Caco-2 (cell line): ENCODE data around the gene TTC9. TPM values are rescaled to one million over a fixed set of nuclear protein-coding genes. Genes with fewer than 3 reads are reported as not detected.

Experiments used
- BruUV-seq: library from RNA; stranded (reverse); fragments of 400-500 nt; replicated peaks from 2 replicates; lab custom pipeline; 2021; lab: Mats Ljungman, UMichigan
- CTCF ChIA-PET: fragments of 300-600 bp; sonication (Branson Sonifier 250); formaldehyde crosslinking; loops from one replicate; lab custom pipeline; 2022; ENCODE audit warnings: antibody characterized with exemption; lab: Charles Lee
- POLR2A ChIA-PET: fragments of 300-600 bp; sonication (Branson Sonifier 250); formaldehyde crosslinking; loops from one replicate; lab custom pipeline; 2022; ENCODE audit warnings: antibody characterized with exemption; lab: Charles Lee
- DNase-seq, 2 experiments: peaks; one replicate each; pipeline versions ENCODE4 v3.0.0 to v3.0.0-alpha.2; 2020 to 2022
- H3K27me3 ChIP-seq: replicated peaks from 2 replicates; pipeline ENCODE4 v1.6.0; 2011; ENCODE audit warnings: low read length; ENCODE audit not compliant: control insufficient read depth, insufficient read depth
- H3K36me3 ChIP-seq: 2 replicates; pipeline ENCODE4 v1.5.1; 2011; ENCODE audit warnings: low read length; ENCODE audit not compliant: control insufficient read depth, insufficient read depth
- H3K4me1 ChIP-seq: fragments of 250-450 bp; sonication (Bioruptor Pico); 2 replicates; pipeline ENCODE4 v1.5.1; 2020; ENCODE audit warnings: mild to moderate bottlenecking
- H3K4me3 ChIP-seq: 2 replicates; pipeline ENCODE4 v1.5.1; 2011; ENCODE audit warnings: low read depth, mild to moderate bottlenecking, control low read depth, low read length
- H3K9me3 ChIP-seq: fragments of 250-450 bp; sonication (Bioruptor Pico); 2 replicates; pipeline ENCODE4 v1.5.1; 2020; ENCODE audit warnings: mild to moderate bottlenecking, moderate library complexity
- H3K27ac Mint-ChIP-seq: one replicate; pipeline ENCODE4 v1.8.0; 2022; ENCODE audit warnings: mixed read lengths; ENCODE audit not compliant: unreplicated experiment
- H3K27me3 Mint-ChIP-seq: one replicate; pipeline ENCODE4 v1.8.0; 2022; ENCODE audit warnings: mixed read lengths; ENCODE audit not compliant: insufficient read depth, unreplicated experiment
- H3K36me3 Mint-ChIP-seq: one replicate; pipeline ENCODE4 v1.8.0; 2022; ENCODE audit warnings: mild to moderate bottlenecking, mixed read lengths; ENCODE audit not compliant: insufficient read depth, unreplicated experiment
- H3K4me1 Mint-ChIP-seq: one replicate; pipeline ENCODE4 v1.8.0; 2022; ENCODE audit warnings: low read depth, mixed read lengths; ENCODE audit not compliant: unreplicated experiment
- H3K4me3 Mint-ChIP-seq: one replicate; pipeline ENCODE4 v1.8.0; 2022; ENCODE audit warnings: mild to moderate bottlenecking, moderate library complexity, mixed read lengths; ENCODE audit not compliant: unreplicated experiment
- H3K9me3 Mint-ChIP-seq: one replicate; pipeline ENCODE4 v1.8.0; 2022; ENCODE audit warnings: mixed read lengths; ENCODE audit not compliant: unreplicated experiment
- CTCF ChIP-seq, 2 experiments: fragments of 200-600 bp in 1 of 2; IDR thresholded peaks; 1 replicate in 1 of 2; 2 replicates in 1 of 2; pipeline versions ENCODE4 v1.5.1 to v1.8.0; 2011 to 2022; ENCODE audit warnings: antibody characterized with exemption in 1 of 2, control low read depth in 1 of 2, inconsistent platforms in 1 of 2, low read depth in 1 of 2, low read length in 1 of 2, mild to moderate bottlenecking in 1 of 2, moderate library complexity in 1 of 2; ENCODE audit not compliant: insufficient read depth in 1 of 2, severe bottlenecking in 1 of 2, unreplicated experiment in 1 of 2
- intact Hi-C: fragments of 100-400 bp; cut with micrococcal nuclease; formaldehyde crosslinking; loops from one replicate; pipeline ENCODE4 v1.10.0; 2022; ENCODE audit not compliant: unreplicated experiment
- total RNA-seq: library from RNA; stranded (reverse); gene quantifications from 2 replicates; pipeline ENCODE4 v1.2.3, GENCODE V29; 2022

The TTC9 gene
- total RNA-seq, 1 experiment from 2014 or later: 4.6 TPM

GRCh38 chr14:70654632-70655031 is 12.9 kb downstream of the TTC9 start:
- no peaks in the 10 kb centered on the region for H3K4me1 Mint-ChIP-seq
- BruUV-seq: no TSS peak
- H3K27me3 ChIP-seq: no peaks in the 10 kb centered on the region
- no peaks in the 10 kb centered on the region for H3K4me1 ChIP-seq
- intact Hi-C loops: no loop called here
- H3K9me3 ChIP-seq: no peaks in the 10 kb centered on the region
- no peaks in the 10 kb centered on the region for H3K9me3 Mint-ChIP-seq
- no peaks in the 10 kb centered on the region for H3K36me3 Mint-ChIP-seq
- H3K36me3 ChIP-seq: no peaks in the 10 kb centered on the region
- H3K4me3 ChIP-seq: no peak overlapping the region
- H3K27ac Mint-ChIP-seq: no peak overlapping the region
- no peak overlapping the region for H3K4me3 Mint-ChIP-seq
- ChIA-PET CTCF (no interaction called here), POLR2A (no interaction called here)
- no peak for TF ChIP-seq CTCF (IDR thresholded peaks at IDR 0.05; ENCODE audit: insufficient read depth in 1 of 2, low read depth in 1 of 2, low read length in 1 of 2, severe bottlenecking in 1 of 2, unreplicated experiment in 1 of 2)
- H3K27me3 Mint-ChIP-seq: no peaks in the 10 kb centered on the region
- no peak for DNase-seq

DNA sequence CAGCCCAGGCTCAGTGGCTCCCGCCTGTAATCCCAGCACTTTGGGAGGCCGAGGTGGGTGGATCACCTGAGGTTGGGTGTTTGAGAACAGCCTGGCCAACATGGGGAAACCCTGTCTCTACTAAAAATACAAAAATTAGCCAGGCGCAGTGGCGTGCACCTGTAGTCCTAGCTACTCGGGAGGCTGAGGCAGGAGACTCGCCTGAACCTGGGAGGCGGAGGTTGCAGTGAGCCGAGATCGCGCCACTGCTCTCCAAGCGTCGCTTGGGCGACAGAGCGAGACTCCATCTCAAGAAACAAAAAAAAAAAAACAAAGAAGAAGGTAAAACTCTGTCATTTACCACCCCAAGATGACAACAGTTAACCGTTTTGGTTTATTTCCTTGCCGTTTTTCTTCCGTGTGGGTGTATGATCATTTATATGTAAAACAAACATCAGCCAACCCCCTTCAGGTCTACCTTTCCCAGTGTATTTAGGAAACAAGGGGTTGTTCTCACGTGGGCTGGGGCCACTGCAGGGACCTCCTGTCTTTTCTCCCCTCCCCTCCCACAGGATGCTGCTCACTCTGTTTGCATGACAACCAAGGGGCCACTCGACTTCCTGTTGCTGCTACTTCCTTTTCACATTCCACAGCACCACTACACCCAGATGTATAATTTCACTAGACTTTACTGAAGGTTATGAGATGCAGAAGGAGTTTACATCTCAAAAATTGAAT is 13.6 kb downstream of the TTC9 start:
- no peak for TF ChIP-seq CTCF (IDR thresholded peaks at IDR 0.05; ENCODE audit: insufficient read depth in 1 of 2, low read depth in 1 of 2, low read length in 1 of 2, severe bottlenecking in 1 of 2, unreplicated experiment in 1 of 2)
- H3K27me3 ChIP-seq: no peaks in the 10 kb centered on the region
- intact Hi-C loops: no loop called here
- no TSS peak for BruUV-seq
- Mint-ChIP-seq H3K27me3 (no peaks in the 10 kb centered on the region), H3K36me3 (no peaks in the 10 kb centered on the region), H3K4me3 (no peak overlapping the region), H3K4me1 (no peaks in the 10 kb centered on the region), H3K27ac (no peak overlapping the region), H3K9me3 (no peaks in the 10 kb centered on the region)
- H3K36me3 ChIP-seq: no peaks in the 10 kb centered on the region
- POLR2A ChIA-PET: no interaction called here
- no peak for DNase-seq
- H3K4me1 ChIP-seq: no peaks in the 10 kb centered on the region
- no peak overlapping the region for H3K4me3 ChIP-seq
- no peaks in the 10 kb centered on the region for H3K9me3 ChIP-seq
- CTCF ChIA-PET: no interaction called here

GRCh38 chr14:70658899-70659298 is 17.2 kb downstream of the TTC9 start:
- Mint-ChIP-seq H3K27me3 (no peaks in the 10 kb centered on the region), H3K4me1 (peaks cover 13% of the 10 kb centered on the region), H3K4me3 (no peak overlapping the region), H3K9me3 (no peaks in the 10 kb centered on the region), H3K27ac (no peak overlapping the region), H3K36me3 (no peaks in the 10 kb centered on the region)
- Histone ChIP-seq H3K27me3 (no peaks in the 10 kb centered on the region), H3K9me3 (no peaks in the 10 kb centered on the region), H3K4me3 (no peak overlapping the region), H3K36me3 (no peaks in the 10 kb centered on the region), H3K4me1 (peaks cover 11% of the 10 kb centered on the region)
- BruUV-seq: no TSS peak
- ChIA-PET POLR2A (no interaction called here), CTCF (no interaction called here)
- DNase-seq: no peak
- intact Hi-C loops: no loop called here
- TF ChIP-seq CTCF (IDR thresholded peaks at IDR 0.05; ENCODE audit: insufficient read depth in 1 of 2, low read depth in 1 of 2, low read length in 1 of 2, severe bottlenecking in 1 of 2, unreplicated experiment in 1 of 2): no peak
